ENCODE results near the gene ATXN7L1.

The ATXN7L1 gene

DNA sequence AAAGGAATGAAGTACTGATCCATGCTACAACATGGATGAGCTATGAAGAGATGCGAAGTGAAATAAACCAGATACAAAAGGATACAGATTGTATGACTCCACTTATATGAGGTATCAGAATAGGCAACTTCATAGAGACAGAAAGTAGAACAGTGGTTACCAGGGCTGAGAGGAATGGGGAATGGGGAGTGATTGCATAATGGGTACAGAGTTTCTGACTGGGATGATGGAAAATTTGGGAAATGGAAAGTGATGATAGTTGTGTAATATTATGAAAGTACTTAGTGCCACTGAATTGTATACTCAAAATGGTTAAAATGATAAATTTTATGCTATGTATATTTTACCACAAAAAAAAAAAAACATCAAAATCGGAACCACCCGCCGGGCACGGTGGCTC lies 3.9 kb downstream of the ATXN7L1 start:
- TF ChIP-seq, protein P1, sequence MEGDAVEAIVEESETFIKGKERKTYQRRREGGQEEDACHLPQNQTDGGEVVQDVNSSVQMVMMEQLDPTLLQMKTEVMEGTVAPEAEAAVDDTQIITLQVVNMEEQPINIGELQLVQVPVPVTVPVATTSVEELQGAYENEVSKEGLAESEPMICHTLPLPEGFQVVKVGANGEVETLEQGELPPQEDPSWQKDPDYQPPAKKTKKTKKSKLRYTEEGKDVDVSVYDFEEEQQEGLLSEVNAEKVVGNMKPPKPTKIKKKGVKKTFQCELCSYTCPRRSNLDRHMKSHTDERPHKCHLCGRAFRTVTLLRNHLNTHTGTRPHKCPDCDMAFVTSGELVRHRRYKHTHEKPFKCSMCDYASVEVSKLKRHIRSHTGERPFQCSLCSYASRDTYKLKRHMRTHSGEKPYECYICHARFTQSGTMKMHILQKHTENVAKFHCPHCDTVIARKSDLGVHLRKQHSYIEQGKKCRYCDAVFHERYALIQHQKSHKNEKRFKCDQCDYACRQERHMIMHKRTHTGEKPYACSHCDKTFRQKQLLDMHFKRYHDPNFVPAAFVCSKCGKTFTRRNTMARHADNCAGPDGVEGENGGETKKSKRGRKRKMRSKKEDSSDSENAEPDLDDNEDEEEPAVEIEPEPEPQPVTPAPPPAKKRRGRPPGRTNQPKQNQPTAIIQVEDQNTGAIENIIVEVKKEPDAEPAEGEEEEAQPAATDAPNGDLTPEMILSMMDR (IDR thresholded peaks at IDR 0.05; ENCODE audit: low read depth, low read length, missing control alignments): no peak
- DNase-seq (ENCODE audit: low read depth): no peak

DNA sequence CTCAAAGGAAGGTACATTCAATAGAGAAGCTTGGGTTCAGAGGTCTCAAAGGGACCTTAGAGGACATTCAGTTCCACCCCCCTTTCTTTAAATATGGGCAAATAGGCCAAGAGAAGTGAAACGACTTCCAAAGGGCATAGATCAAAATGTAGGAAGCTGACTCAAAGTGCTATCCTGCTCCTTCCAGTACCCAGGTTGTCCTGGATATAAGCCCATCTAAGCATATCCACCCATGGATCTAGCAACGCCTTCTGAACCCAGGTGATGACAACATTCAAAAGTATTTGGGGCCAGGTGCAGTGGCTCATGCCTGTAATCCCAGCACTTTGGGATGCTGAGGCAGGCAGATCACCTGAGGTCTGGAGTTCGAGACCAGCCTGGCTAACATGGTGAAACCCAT lies 5.3 kb downstream of the ATXN7L1 start:
- H3K4me3 ChIP-seq (ENCODE audit: low read depth, low read length): no peak overlapping the region
- DNase-seq (ENCODE audit: low read depth): no peak
- TF ChIP-seq, protein P1 (IDR thresholded peaks at IDR 0.05; ENCODE audit: low read depth, low read length, missing control alignments): no peak

More for the DNA sequence above, 3.9 kb downstream of the ATXN7L1 start:
- no peak overlapping the region for H3K4me3 ChIP-seq (ENCODE audit: low read depth, low read length)

DNA sequence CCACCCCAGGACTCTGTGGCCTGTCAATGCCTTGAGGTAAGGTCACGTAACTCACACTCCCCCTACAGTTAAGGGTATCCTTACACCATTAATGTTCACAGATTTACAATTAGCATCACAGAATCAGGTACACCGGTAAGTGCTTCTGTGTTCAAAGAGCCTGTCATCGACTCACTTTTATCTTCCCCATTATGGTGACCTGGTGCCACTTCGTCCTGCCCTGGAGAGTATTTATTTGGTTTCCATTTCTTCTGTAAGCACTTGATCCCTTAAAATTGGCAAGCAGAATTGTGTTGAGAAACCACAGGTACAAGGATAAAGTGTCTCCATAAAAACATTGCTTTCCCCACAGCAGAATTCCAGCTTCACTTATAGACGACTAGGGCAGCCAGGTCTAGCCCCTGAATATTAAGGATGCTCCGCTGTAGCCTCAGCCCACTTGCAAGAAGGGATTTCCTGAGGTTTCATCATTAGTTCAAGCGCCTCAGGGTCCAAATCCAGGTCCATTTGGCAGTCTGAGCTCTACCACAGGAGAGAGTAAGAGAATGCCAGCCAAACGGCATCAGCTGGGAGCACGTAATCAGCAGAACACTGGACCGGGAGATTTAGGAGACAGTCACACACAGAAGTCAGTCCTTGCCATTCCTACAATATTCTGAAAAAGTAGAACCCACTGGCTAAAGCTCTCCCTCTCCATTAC lies 10.1 kb downstream of the ATXN7L1 start:
- TF ChIP-seq, protein P1 (IDR thresholded peaks at IDR 0.05; ENCODE audit: low read depth, low read length, missing control alignments): no peak
- DNase-seq (ENCODE audit: low read depth): no peak
- no peak overlapping the region for H3K4me3 ChIP-seq (ENCODE audit: low read depth, low read length)

DNA sequence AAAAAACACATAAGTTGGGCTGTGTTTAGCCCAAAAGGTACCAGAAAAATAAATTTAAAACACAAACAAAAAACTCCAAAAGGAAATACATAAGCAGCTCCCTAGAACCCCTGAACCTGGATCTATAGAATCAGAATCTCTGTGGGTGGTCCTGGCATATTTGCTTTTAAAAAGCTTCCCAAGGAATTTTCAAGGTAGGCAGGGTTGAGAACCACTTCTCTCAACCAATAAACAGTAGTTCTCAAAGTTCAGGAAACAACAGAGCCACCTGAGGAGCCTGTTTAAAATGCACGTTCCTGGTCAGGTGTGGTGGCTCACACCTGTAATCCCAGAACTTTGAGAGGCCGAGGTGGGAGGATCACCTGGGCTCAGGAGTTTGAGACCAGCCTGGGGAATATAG lies 12.5 kb downstream of the ATXN7L1 start:
- no peak overlapping the region for H3K4me3 ChIP-seq (ENCODE audit: low read depth, low read length)
- no peak for DNase-seq (ENCODE audit: low read depth)
- TF ChIP-seq, protein P1 (IDR thresholded peaks at IDR 0.05; ENCODE audit: low read depth, low read length, missing control alignments): no peak

DNA sequence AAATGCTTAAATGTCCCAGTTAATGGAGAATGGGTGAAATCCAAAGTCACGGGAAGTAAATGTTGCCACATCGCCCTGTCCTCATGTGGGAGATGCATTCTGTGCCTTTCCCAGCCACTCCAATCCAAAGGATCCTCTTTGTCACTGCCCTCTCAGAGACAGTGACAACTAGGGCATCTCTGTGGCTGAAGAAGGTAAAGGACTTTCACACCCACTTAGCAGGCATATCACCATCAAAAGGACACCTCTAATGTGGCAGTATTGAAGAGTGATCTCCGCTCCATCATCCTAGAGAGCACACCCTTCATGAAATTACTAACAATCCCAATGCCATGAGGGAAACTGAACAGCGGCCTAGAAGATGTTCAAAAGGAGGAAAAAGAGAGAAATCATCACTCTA lies 13.6 kb downstream of the ATXN7L1 start:
- no peak overlapping the region for H3K4me3 ChIP-seq (ENCODE audit: low read depth, low read length)
- no peak for DNase-seq (ENCODE audit: low read depth)

DNA sequence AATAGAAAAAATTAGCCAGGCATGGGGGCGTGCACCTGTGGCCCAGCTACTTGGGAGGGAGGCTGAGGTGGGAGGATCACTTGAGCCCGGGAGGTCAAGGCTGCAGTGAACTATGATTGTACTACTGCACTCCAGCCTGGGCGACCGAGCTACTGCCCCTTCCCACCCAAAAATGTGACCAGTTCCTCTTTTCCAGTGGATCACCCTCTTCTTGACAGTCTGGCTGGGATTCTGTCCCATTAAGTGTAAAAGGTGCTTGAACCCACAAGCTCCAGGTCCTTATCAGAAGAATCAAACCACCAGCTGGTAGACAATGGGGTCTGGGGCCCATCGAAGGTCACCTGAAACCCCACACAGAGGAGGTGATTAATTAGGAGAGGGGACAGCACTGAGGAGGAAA lies 14.1 kb downstream of the ATXN7L1 start:
- no peak overlapping the region for H3K4me3 ChIP-seq (ENCODE audit: low read depth, low read length)
- no peak for DNase-seq (ENCODE audit: low read depth)
- TF ChIP-seq, protein P1 (IDR thresholded peaks at IDR 0.05; ENCODE audit: low read depth, low read length, missing control alignments): no peak

More for the DNA sequence above, 13.6 kb downstream of the ATXN7L1 start:
- TF ChIP-seq, protein P1 (IDR thresholded peaks at IDR 0.05; ENCODE audit: low read depth, low read length, missing control alignments): no peak

DNA sequence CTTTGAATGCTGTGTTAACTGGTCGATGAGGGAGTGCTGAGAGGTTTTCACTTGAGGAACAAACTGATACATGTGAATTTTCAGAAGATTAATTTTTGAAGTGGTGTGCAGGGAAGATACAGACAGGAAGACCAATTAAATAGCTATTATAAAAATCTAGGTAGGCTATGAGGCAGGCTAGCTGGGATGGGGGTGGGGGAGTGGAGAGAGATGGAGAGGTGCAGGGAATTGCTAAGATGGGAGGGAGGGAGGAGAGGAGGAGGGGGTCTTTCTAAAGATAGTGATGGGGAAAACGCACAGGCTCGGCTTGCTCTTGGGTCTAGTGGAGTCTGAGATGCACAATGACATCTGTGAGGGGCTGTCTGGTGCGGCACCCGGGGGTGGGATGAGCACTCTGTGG lies 15.2 kb downstream of the ATXN7L1 start:
- H3K4me3 ChIP-seq (ENCODE audit: low read depth, low read length): no peak overlapping the region
- TF ChIP-seq, protein P1 (IDR thresholded peaks at IDR 0.05; ENCODE audit: low read depth, low read length, missing control alignments): no peak
- DNase-seq (ENCODE audit: low read depth): no peak

All from GM12864 (cell line).